ENCODE results near the gene ZNF341.

DNA sequence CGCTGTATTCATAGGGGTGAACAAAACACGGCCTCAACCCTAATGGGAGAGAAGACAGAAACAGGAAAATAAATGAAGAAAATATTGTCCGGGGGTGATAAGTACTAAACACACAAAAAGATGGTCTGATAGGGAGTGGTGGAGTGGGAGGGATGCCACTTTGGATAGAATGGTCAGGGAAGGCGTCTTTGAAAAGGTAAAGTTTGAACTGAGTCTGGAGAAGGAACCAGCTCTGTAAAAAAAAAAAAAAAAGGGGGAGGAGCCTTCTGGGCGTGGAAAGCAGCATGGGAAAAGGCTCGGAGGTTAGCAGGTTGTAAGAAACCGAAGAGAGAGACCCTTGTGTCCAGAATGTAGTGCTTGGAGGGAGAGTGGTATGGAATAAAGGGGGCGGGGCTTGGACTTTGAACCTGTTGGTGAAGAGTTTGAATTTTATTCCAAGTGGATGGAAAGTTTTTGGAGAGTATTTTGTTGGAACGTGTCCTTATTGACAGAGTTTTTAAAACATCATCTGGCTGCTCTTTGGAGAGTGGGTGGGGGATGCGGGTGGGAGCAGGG is 81.2 kb downstream of the ZNF341 start:
- TF ChIP-seq POLR2A (IDR thresholded peaks at IDR 0.05; ENCODE audit: control extremely low read depth in 1 of 2, low read depth in 2 of 2, low read length in 2 of 2), result no peak
- no peak for TF ChIP-seq HDAC6 (IDR thresholded peaks at IDR 0.05; ENCODE audit: low read depth, low read length)
- no peak for TF ChIP-seq SP1 (IDR thresholded peaks at IDR 0.05; ENCODE audit: low read depth, low read length)

Measured in H1 (cell line).